Calu3 (cell line): ENCODE measurements around the gene VDR. TPM values are rescaled to one million over a fixed set of nuclear protein-coding genes. Genes with fewer than 3 reads are reported as not detected.
A peak's percentile ranks its signal among the peaks of the same experiment; 100 is the strongest.

Experiments
- Bru-seq: library from RNA; stranded (reverse); fragments of 400-500 nt; gene quantifications from one replicate; lab custom pipeline; 2021; lab: Mats Ljungman, UMichigan
- BruChase-seq, 2 experiments: library from RNA; stranded (reverse); fragments of 400-500 nt; gene quantifications; one replicate each; lab custom pipeline; 2021; lab: Mats Ljungman, UMichigan
- BruUV-seq: library from RNA; stranded (reverse); fragments of 400-500 nt; replicated peaks from 2 replicates; lab custom pipeline; 2021; lab: Mats Ljungman, UMichigan
- CTCF ChIA-PET: fragments of 300-600 bp; sonication (Branson Sonifier 250); formaldehyde crosslinking; loops from one replicate; lab custom pipeline; 2022; ENCODE audit warnings: antibody characterized with exemption; lab: Charles Lee
- DNase-seq: peaks from one replicate; pipeline ENCODE4 v3.0.0; 2022
- H3K27ac Mint-ChIP-seq: one replicate; pipeline ENCODE4 v1.8.0; 2022; ENCODE audit warnings: mixed read lengths; ENCODE audit not compliant: unreplicated experiment
- H3K27me3 Mint-ChIP-seq: one replicate; pipeline ENCODE4 v1.8.0; 2022; ENCODE audit warnings: mixed read lengths; ENCODE audit not compliant: unreplicated experiment
- H3K36me3 Mint-ChIP-seq: one replicate; pipeline ENCODE4 v1.8.0; 2022; ENCODE audit warnings: mild to moderate bottlenecking, moderate library complexity, mixed read lengths; ENCODE audit not compliant: insufficient read depth, unreplicated experiment
- H3K4me1 Mint-ChIP-seq: one replicate; pipeline ENCODE4 v1.8.0; 2022; ENCODE audit warnings: mild to moderate bottlenecking, low read depth, mixed read lengths; ENCODE audit not compliant: unreplicated experiment
- H3K4me3 Mint-ChIP-seq: one replicate; pipeline ENCODE4 v1.8.0; 2022; ENCODE audit warnings: mild to moderate bottlenecking, low read depth, moderate library complexity, mixed read lengths; ENCODE audit not compliant: unreplicated experiment
- H3K9me3 Mint-ChIP-seq: one replicate; pipeline ENCODE4 v1.8.0; 2022; ENCODE audit warnings: low read depth, mixed read lengths; ENCODE audit not compliant: unreplicated experiment
- CTCF ChIP-seq: fragments of 200-600 bp; IDR thresholded peaks from one replicate; pipeline ENCODE4 v1.8.0; 2022; ENCODE audit warnings: antibody characterized with exemption; ENCODE audit not compliant: unreplicated experiment
- intact Hi-C: fragments of 100-400 bp; cut with micrococcal nuclease; formaldehyde crosslinking; loops from one replicate; pipeline ENCODE4 v1.10.0; 2022; ENCODE audit not compliant: unreplicated experiment
- long read RNA-seq: library from polyadenylated mRNA; stranded (forward); transcript quantifications from one replicate; pipeline ENCODE4 v2.0.0, GENCODE V29; 2022
- total RNA-seq: library from RNA; stranded (reverse); gene quantifications from 2 replicates; pipeline ENCODE4 v1.2.3, GENCODE V29; 2022

Gene VDR
- total RNA-seq (10.1 and 12.5 TPM in 2 replicates), Bru-seq, nascent RNA (percentile 45 among the genes with signal in this experiment), BruChase-seq, experiment 1, labeled RNA remaining after a 6-hour chase (percentile 40 among the genes with signal in this experiment), BruChase-seq, experiment 2, labeled RNA remaining after a 2-hour chase (percentile 42 among the genes with signal in this experiment)
- long read RNA-seq, full-length matches to known transcripts: 1 of 8 reads
- long read RNA-seq, partial matches to known transcripts: 1 of 8 reads
- long read RNA-seq, other reads (novel, unspliced or antisense): 6 of 8 reads

GRCh38 chr12:47904713-47905709, at the start of gene VDR:
Gene VDR, minus strand, starts transcription at chr12:47904994. Its CDS starts 25,881 bp downstream, at chr12:47879113.
- intact Hi-C loops: loop anchor here (1.0 to 10.0 kb wide), 2 partner anchors 44 to 260 kb away; no protein-coding TSS in a partner anchor
- peak within 1 kb of the TSS; percentile 68 for H3K27ac Mint-ChIP-seq
- H3K4me3 Mint-ChIP-seq: peak within 1 kb of the TSS; percentile 78
- TF ChIP-seq CTCF: peak; percentile 26
- H3K27me3 Mint-ChIP-seq: peaks cover 13% of the 10 kb centered on the region
- peak; percentile 86 for DNase-seq
- CTCF ChIA-PET: interaction anchor here (0.6 to 2.2 kb wide), 11 partner anchors 8 to 713 kb away, joined by 3 to 31 read pairs (median 3); partner anchors contain the start of gene TMEM106C
- peaks cover 34% of the 10 kb centered on the region for H3K4me1 Mint-ChIP-seq
- peaks cover 21% of the 10 kb centered on the region for H3K36me3 Mint-ChIP-seq
- H3K9me3 Mint-ChIP-seq: no peaks in the 10 kb centered on the region
- BruUV-seq: TSS peak; percentile 79

DNA sequence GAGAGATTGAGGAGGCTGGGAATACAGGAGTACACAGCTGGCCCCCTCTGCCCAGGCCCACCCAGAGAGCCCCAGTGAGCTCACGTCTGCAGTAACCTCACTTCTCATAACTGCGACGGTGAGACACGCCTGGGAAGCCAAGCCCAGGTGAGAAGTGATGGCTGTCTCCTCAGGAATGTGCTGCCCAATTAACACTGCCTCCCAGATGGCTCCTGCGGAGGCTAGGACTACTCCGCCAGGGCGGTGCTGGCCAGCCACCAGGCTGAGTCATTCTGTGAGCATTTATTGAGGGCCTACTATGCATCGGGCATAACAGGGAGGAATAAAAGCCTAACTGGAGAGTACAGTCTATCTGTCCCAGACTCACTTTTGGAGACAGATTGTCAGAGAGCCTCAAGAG, 49.3 kb upstream of the VDR start:
- Mint-ChIP-seq H3K27ac (no peak overlapping the region), H3K36me3 (no peaks in the 10 kb centered on the region)

GRCh38 chr12:47950856-47951468, 46.2 kb upstream of the VDR start:
- BruUV-seq: no TSS peak
- CTCF ChIA-PET: interaction anchor here (0.5 to 0.9 kb wide), 2 partner anchors 10 to 46 kb away, joined by 5 to 10 read pairs; partner anchors contain the start of gene VDR
- H3K36me3 Mint-ChIP-seq: no peaks in the 10 kb centered on the region
- H3K4me1 Mint-ChIP-seq: peaks cover 8% of the 10 kb centered on the region
- peaks cover 55% of the 10 kb centered on the region for H3K27me3 Mint-ChIP-seq
- H3K27ac Mint-ChIP-seq: no peak overlapping the region
- no peak for TF ChIP-seq CTCF
- no peaks in the 10 kb centered on the region for H3K9me3 Mint-ChIP-seq
- intact Hi-C loops: no loop called here
- H3K4me3 Mint-ChIP-seq: no peak overlapping the region
- no peak for DNase-seq

More for the DNA sequence above, 49.3 kb upstream of the VDR start:
- H3K27me3 Mint-ChIP-seq: peaks cover 67% of the 10 kb centered on the region
- CTCF ChIA-PET: no interaction called here
- no peak for TF ChIP-seq CTCF
- H3K4me1 Mint-ChIP-seq: no peaks in the 10 kb centered on the region
- H3K4me3 Mint-ChIP-seq: no peak overlapping the region
- H3K9me3 Mint-ChIP-seq: no peaks in the 10 kb centered on the region
- intact Hi-C loops: no loop called here
- BruUV-seq: no TSS peak
- no peak for DNase-seq
